ENCODE measurements around the gene LNX1.
A peak's percentile ranks its signal among the peaks of the same experiment; 100 is the strongest.

Gene LNX1

GRCh38 chr4:53532521-53532920, 58.8 kb downstream of the LNX1 start:
- DNase-seq: no peak

DNA sequence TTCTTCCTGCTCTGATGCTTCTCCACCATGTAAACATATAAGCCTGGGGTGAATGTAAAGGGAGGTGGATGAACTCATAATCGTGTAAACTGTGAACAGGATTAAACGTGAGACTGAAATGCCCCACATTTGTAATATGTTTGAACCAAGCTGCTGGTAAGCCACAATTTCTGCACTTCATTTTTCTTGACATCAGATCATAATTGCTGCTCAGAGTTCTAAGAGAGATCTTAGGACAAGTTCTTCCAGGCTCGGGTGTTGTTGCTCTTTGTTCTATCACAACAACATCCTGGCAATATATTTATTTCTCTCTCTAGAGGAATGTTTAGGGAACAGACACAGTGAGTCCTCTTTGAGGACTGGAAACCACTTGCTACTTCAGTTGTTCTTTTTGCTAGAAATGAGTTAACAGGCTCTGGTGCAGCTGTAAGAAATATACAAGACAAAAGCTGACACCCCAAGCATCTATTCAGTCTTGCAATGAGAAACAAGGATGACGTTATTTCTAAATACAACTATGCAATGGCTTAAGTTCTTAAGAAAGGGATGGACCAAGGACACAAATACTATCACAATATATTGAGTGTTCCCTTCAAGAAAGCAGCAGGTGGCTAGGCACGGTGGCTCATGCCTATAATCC, 59.6 kb downstream of the LNX1 start:
- DNase-seq: no peak

DNA sequence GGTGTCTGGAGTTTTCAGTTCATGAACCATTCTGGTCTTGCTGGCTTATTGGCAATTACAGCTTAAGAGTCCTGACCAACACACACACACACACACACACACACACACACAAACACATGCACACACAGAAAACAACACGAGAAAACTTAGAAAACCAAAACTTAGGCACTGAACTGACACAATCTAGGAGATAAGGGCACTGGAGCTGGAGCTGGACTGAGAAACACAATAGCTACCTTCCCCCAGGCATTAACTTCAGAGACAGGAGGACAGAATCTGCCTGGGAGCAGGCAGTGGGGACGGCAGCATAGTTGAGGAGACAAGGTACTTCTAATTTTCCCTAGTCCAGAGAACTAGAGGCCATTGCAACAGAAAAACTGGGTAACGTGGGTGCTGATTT, 62.3 kb downstream of the LNX1 start:
- DNase-seq: no peak

- no peak for DNase-seq
Observed at GRCh38 chr4:53527930-53528329, 63.4 kb downstream of the LNX1 start.

DNA sequence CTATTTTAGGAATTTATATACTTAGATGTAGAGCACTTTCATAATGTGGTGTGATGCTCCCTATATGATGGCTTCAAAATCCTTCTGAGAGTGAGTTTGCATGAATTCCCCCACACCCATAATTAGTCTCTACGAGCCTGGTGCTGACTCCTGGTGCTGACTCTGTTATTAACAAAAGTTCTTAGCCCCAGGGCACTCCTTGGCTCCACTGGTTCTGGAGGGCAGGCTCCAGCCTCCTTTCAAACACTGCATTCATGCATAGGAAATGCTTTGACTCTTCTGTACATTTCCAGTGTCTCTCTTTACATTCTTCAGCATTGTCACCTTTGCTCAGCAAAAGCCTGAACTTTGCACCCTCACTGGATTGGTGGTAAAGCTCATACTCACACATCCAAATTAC, 64.0 kb downstream of the LNX1 start:
- DNase-seq: no peak

- DNase-seq: no peak
Observed at GRCh38 chr4:53522334-53522733, 69.0 kb downstream of the LNX1 start.

DNA sequence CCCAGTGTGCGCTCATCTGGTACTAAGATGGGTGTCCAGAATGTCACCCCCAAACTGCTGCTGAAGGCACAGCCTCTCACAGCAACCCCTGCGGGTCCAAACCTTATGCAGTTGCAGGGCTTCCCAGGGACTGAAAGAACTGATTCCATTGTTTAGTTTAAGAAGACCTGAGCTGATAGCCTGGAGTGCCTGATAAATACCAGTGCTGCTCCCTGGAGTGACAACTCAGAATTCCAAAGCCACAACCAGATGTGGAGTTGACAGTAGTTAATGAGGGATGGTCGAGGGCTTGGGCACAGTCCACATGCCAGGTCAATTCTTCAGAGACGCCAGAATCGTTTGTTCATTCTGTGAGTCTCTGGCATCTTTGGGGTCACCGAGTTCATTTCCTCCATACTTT, 71.2 kb downstream of the LNX1 start:
- no peak for DNase-seq

GRCh38 chr4:53518807-53519206, 72.5 kb downstream of the LNX1 start:
- no peak for DNase-seq

- no peak for DNase-seq
Observed at GRCh38 chr4:53515076-53515475, 76.2 kb downstream of the LNX1 start.

DNA sequence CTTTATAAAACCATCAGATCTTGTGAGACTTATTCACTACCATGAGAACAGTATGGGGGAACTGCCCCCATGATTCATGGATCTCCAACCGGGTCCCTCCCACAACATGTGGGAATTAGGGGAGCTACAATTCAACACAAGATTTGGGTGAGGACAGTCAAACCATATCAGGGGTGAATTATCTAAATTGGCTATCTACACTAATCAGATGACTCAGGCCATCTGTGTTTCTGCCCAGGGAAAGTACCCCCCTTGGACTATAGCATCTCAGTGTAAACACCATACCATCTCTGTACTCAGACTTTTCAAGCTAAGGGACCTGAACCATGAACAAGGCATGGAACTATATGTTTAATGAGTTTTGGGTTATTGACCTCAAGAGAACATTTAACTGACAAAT, 76.8 kb downstream of the LNX1 start:
- DNase-seq: no peak

DNA sequence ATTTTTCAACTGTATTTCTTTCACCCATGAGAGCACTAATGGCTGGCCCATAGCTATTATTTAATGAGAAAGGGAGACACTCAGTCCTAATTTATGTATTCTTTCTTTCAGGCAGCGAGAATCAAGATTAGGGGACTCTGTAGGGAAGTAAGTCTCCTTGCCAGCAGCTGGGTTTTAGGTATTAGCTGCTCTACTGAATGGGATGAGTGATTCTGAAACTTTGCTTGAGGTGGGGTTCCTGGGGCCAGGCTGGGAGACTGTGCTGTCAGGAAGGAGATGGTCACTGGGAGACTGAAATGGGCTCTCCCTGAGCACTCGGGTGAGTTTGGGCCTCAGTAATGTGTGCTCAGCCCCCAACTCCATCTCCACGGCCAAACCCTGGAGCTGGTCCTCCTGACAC, 78.7 kb downstream of the LNX1 start:
- no peak for DNase-seq

GRCh38 chr4:53511014-53511413, 80.3 kb downstream of the LNX1 start:
- no peak for DNase-seq

DNA sequence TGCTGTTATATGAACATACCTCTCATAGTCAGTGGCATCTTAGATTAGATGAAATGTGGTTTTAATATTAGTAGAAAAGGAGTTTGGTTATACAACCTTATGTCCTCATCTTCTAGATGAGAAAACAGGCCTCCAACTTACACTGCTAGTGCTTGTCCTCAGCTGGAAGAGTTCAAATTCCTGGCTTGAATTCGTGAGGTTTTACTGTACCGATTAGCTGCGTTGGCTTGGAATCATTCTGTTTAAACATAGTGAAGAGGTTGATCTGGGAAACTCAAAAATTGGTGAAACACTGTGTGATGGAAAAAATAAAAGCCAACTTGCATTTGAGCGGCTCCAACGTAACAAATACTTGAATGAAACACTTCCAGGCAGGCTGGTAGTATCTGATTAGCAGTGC, 81.0 kb downstream of the LNX1 start:
- DNase-seq: no peak

DNA sequence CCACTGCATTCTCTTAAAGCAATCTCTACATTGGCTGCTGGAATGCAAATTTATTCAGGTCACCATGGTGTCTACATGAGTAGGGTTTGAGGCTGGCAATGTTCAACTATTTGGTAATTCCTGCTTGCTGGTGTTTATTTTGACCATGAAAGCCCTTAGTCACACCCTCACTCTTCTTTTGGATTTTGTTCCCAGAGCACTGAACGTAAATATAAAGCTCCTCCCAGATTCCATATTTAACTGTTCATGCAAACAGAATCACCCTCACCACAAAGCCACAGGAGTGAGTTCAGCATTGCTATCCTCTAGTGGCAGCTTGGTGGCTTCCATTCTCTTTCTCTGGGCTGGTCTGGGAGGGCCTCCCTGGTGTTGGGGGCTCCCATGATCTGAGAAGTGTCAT, 82.8 kb downstream of the LNX1 start:
- no peak for DNase-seq

DNA sequence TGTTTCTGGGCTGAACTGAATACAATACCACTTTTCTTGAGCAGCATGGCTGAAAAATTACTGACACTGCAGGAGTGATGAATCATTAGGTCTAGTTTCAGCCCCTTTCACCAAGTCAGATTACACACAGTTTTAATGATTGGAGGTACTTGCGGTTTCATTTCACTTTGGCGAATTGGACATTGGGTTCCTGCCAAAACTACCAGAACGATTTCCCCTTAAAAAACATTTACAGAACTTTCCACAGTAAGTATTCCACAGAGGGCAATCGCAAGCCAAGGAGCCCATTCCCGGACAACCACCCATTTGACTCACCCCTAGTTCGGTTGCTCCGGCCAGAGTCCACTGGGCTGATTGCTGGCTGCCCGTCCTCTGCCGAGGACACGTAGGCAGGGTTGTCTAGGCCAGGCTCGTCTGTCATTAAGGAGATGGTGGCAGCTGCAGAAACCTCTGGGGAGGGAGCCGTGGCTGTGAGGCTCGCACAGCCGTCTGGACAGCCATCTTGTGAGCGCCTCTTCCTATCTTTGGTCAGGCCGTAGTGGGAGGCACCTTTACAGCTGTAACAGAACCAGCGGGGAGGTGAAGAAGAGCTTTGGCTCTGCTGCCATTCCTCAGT, 83.5 kb downstream of the LNX1 start:
- DNase-seq: no peak

GRCh38 chr4:53507058-53507457, 84.2 kb downstream of the LNX1 start:
- no peak for DNase-seq

GRCh38 chr4:53505947-53506346, 85.3 kb downstream of the LNX1 start:
- DNase-seq: no peak

DNA sequence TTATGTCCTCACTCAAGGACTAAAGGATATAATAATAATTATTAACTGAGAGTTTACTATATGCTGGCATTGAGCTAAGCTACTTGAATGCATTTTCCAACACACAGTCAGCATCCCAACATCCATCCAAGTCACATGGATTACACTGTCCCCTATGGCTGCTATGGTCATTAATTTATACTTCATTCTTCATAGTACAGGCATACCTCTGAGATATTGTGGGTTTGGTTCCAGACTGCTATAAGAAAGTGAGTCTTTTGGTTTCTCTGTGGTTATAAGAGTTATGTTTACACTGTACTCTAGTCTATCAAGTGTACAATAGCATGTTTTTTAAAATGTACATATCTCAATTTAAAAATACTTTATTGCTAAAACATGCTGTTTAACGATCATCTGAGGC, 89.2 kb downstream of the LNX1 start:
- DNase-seq: no peak

GRCh38 chr4:53501561-53501960, 89.7 kb downstream of the LNX1 start:
- DNase-seq: no peak

DNA sequence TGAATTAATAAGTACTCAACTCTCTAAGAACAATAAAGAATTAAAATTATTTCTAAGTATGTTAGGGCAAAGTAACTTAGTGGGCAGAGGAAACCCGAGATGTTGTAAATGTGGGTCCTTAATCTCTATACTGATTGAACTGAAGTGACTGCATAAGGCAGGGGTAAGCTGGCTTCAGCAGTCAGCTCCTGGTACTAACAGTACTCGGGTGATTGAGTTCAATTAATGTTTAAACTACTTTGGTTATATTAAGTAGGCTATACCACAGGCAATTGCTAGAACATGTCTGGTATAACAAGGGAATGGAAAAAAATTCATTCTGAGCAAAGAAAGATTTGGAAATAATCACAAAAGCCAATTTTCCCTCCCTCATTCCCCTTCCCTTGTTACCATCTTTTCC, 90.7 kb downstream of the LNX1 start:
- DNase-seq: no peak

GRCh38 chr4:53499791-53500190, 91.5 kb downstream of the LNX1 start:
- DNase-seq: no peak

- no peak for DNase-seq
Observed at GRCh38 chr4:53498706-53499105, 92.6 kb downstream of the LNX1 start.

DNA sequence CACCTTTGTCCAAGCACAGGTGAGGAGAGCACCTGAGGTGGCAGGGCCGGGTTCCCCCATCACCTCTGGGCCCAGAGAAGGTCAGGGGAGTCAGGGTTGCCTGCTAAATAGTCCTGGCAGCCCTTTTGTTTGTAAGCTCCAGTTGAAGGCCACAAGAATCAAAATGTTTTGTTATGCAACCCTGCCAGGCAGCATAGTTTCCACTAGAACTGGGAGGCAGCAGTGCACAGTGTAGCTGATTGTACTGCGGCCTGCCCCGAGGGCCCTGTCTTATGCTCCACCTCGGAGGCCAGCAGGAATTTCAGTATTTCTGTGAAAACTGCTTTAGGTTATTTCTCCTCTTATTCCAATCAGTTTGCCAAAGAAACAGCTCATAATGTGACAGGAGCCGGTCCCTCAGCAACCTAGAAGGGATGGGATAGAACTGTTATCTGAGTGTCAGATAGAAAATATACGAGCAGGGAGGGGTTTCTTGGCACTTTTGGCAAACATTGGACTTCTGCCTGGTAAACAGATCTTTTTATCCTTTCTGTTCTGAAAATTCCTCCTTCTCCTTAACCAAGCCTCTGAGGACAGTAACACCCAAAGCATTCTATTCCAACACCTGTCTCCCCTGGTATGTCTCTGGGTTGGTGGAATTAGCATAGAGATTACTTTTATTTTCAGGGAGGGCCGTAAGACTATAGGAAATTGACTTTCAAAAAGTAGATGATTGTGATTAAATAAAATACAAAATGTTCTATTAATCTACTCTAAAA, 93.6 kb downstream of the LNX1 start:
- DNase-seq: peak in 1 of 14 donors; percentile 2

GRCh38 chr4:53494851-53495250, 96.4 kb downstream of the LNX1 start:
- no peak for DNase-seq
